AG09319 (cell line): ENCODE measurements around the gene TSPAN7.

Source experiments
- DNase-seq: peaks from one replicate; pipeline ENCODE4 v3.0.0-alpha.2; 2010; ENCODE audit warnings: low read depth; ENCODE audit errors: extremely low read depth
- CTCF ChIP-seq: IDR thresholded peaks from 2 replicates; pipeline ENCODE4 v1.5.1; 2011; ENCODE audit warnings: low read depth, mild to moderate bottlenecking, inconsistent platforms, low read length, moderate library complexity

The TSPAN7 gene

GRCh38 chrX:38583181-38583580, 21.8 kb downstream of the TSPAN7 start:
- no peak for DNase-seq
- no peak for TF ChIP-seq CTCF

GRCh38 chrX:38594434-38594833, 33.1 kb downstream of the TSPAN7 start:
- no peak for DNase-seq
- TF ChIP-seq CTCF: no peak

GRCh38 chrX:38595801-38596200, 34.5 kb downstream of the TSPAN7 start:
- TF ChIP-seq CTCF: no peak
- DNase-seq: no peak

GRCh38 chrX:38596939-38597338, 35.6 kb downstream of the TSPAN7 start:
- no peak for TF ChIP-seq CTCF
- no peak for DNase-seq

GRCh38 chrX:38599796-38600755, 38.7 kb downstream of the TSPAN7 start:
- TF ChIP-seq CTCF: no peak
- no peak for DNase-seq

GRCh38 chrX:38601866-38602265, 40.5 kb downstream of the TSPAN7 start:
- no peak for TF ChIP-seq CTCF
- no peak for DNase-seq

GRCh38 chrX:38606821-38607220, 45.5 kb downstream of the TSPAN7 start:
- TF ChIP-seq CTCF: no peak
- DNase-seq: no peak
